ENCODE measurements around the gene HRC.
A peak's percentile ranks its signal among the peaks of the same experiment; 100 is the strongest.

Gene HRC

GRCh38 chr19:49165865-49166301 lies 10.7 kb upstream of the HRC start:
- no peak for DNase-seq
- no peak overlapping the region for H2AFZ ChIP-seq (ENCODE audit: low read length)
- no peak overlapping the region for H3K4me2 ChIP-seq (ENCODE audit: low read depth, low read length)
- no peaks in the 10 kb centered on the region for H3F3A ChIP-seq (ENCODE audit: insufficient read depth, low read length)
- no peaks in the 10 kb centered on the region for H3K9me2 ChIP-seq (replicated peaks; ENCODE audit: insufficient read depth, low read length)
- no peak overlapping the region for H3K9ac ChIP-seq (ENCODE audit: low read length)
- no peaks in the 10 kb centered on the region for H4K20me1 ChIP-seq (ENCODE audit: insufficient read depth, low read length)
- H3K4me1 ChIP-seq (ENCODE audit: low read length): no peaks in the 10 kb centered on the region
- H3K27me3 ChIP-seq (replicated peaks; ENCODE audit: insufficient read depth, low read length): peaks cover 70% of the 10 kb centered on the region
- H3K9me3 ChIP-seq (replicated peaks; ENCODE audit: insufficient read depth, low read length): no peaks in the 10 kb centered on the region
- TF ChIP-seq EZH2 (optimal IDR thresholded peaks at IDR 0.05; ENCODE audit: low read depth, low read length): no peak
- TF ChIP-seq CTCF (IDR thresholded peaks at IDR 0.05; ENCODE audit: low read length): no peak
- TF ChIP-seq EZH2phosphoT487 (IDR thresholded peaks at IDR 0.05; ENCODE audit: low read length): no peak
- H3K27ac ChIP-seq (ENCODE audit: low read length): no peak overlapping the region
- no peaks in the 10 kb centered on the region for H3K79me2 ChIP-seq (ENCODE audit: low read length)
- no peak overlapping the region for H3K4me3 ChIP-seq (ENCODE audit: low read length)
- H3K36me3 ChIP-seq (replicated peaks; ENCODE audit: insufficient read depth, low read length): no peaks in the 10 kb centered on the region

GRCh38 chr19:49165111-49165750 lies 10.0 kb upstream of the HRC start:
- no peak for DNase-seq
- H3K36me3 ChIP-seq (replicated peaks; ENCODE audit: insufficient read depth, low read length): no peaks in the 10 kb centered on the region
- TF ChIP-seq EZH2phosphoT487 (IDR thresholded peaks at IDR 0.05; ENCODE audit: low read length) (no peak), EZH2 (optimal IDR thresholded peaks at IDR 0.05; ENCODE audit: low read depth, low read length) (no peak), CTCF (IDR thresholded peaks at IDR 0.05; ENCODE audit: low read length) (no peak)

GRCh38 chr19:49161987-49162386 lies 6.8 kb upstream of the HRC start:
- Histone ChIP-seq H3K4me3 (ENCODE audit: low read length) (no peak overlapping the region), H4K20me1 (ENCODE audit: insufficient read depth, low read length) (no peaks in the 10 kb centered on the region), H3K9ac (ENCODE audit: low read length) (no peak overlapping the region), H3K36me3 (replicated peaks; ENCODE audit: insufficient read depth, low read length) (no peaks in the 10 kb centered on the region), H3K9me2 (replicated peaks; ENCODE audit: insufficient read depth, low read length) (no peaks in the 10 kb centered on the region), H3K4me1 (ENCODE audit: low read length) (no peaks in the 10 kb centered on the region), H3K27me3 (replicated peaks; ENCODE audit: insufficient read depth, low read length) (peaks cover 76% of the 10 kb centered on the region), H2AFZ (ENCODE audit: low read length) (no peak overlapping the region), H3K79me2 (ENCODE audit: low read length) (no peaks in the 10 kb centered on the region), H3K4me2 (ENCODE audit: low read depth, low read length) (no peak overlapping the region), H3F3A (ENCODE audit: insufficient read depth, low read length) (no peaks in the 10 kb centered on the region), H3K9me3 (replicated peaks; ENCODE audit: insufficient read depth, low read length) (no peaks in the 10 kb centered on the region), H3K27ac (ENCODE audit: low read length) (no peak overlapping the region)
- DNase-seq: no peak
- TF ChIP-seq EZH2 (optimal IDR thresholded peaks at IDR 0.05; ENCODE audit: low read depth, low read length): no peak

More at GRCh38 chr19:49165111-49165750, 10.0 kb upstream of the HRC start:
- H2AFZ ChIP-seq (ENCODE audit: low read length): no peak overlapping the region
- H4K20me1 ChIP-seq (ENCODE audit: insufficient read depth, low read length): no peaks in the 10 kb centered on the region
- H3K79me2 ChIP-seq (ENCODE audit: low read length): no peaks in the 10 kb centered on the region
- peaks cover 70% of the 10 kb centered on the region for H3K27me3 ChIP-seq (replicated peaks; ENCODE audit: insufficient read depth, low read length)
- H3K4me3 ChIP-seq (ENCODE audit: low read length): no peak overlapping the region
- H3K4me2 ChIP-seq (ENCODE audit: low read depth, low read length): no peak overlapping the region
- no peaks in the 10 kb centered on the region for H3F3A ChIP-seq (ENCODE audit: insufficient read depth, low read length)
- no peaks in the 10 kb centered on the region for H3K4me1 ChIP-seq (ENCODE audit: low read length)
- no peaks in the 10 kb centered on the region for H3K9me3 ChIP-seq (replicated peaks; ENCODE audit: insufficient read depth, low read length)
- H3K9ac ChIP-seq (ENCODE audit: low read length): no peak overlapping the region
- no peak overlapping the region for H3K27ac ChIP-seq (ENCODE audit: low read length)
- H3K9me2 ChIP-seq (replicated peaks; ENCODE audit: insufficient read depth, low read length): no peaks in the 10 kb centered on the region

- Histone ChIP-seq H3K4me3 (ENCODE audit: low read length) (no peak overlapping the region), H3K4me1 (ENCODE audit: low read length) (no peaks in the 10 kb centered on the region), H3F3A (ENCODE audit: insufficient read depth, low read length) (no peaks in the 10 kb centered on the region), H3K36me3 (replicated peaks; ENCODE audit: insufficient read depth, low read length) (no peaks in the 10 kb centered on the region), H2AFZ (ENCODE audit: low read length) (no peak overlapping the region), H3K27me3 (replicated peaks; ENCODE audit: insufficient read depth, low read length) (peaks cover 70% of the 10 kb centered on the region), H3K27ac (ENCODE audit: low read length) (no peak overlapping the region), H3K79me2 (ENCODE audit: low read length) (no peaks in the 10 kb centered on the region), H3K9me2 (replicated peaks; ENCODE audit: insufficient read depth, low read length) (no peaks in the 10 kb centered on the region), H4K20me1 (ENCODE audit: insufficient read depth, low read length) (no peaks in the 10 kb centered on the region), H3K4me2 (ENCODE audit: low read depth, low read length) (peak overlapping the region; percentile 38; the same call in 1 of the 2 replicates), H3K9ac (ENCODE audit: low read length) (no peak overlapping the region), H3K9me3 (replicated peaks; ENCODE audit: insufficient read depth, low read length) (no peaks in the 10 kb centered on the region)
- DNase-seq: no peak
- TF ChIP-seq EZH2phosphoT487 (IDR thresholded peaks at IDR 0.05; ENCODE audit: low read length): no peak
- no peak for TF ChIP-seq CTCF (IDR thresholded peaks at IDR 0.05; ENCODE audit: low read length)
- TF ChIP-seq EZH2 (optimal IDR thresholded peaks at IDR 0.05; ENCODE audit: low read depth, low read length): no peak
Observed at GRCh38 chr19:49160450-49161189, 5.4 kb upstream of the HRC start.

Measured in MM.1S (cell line).